Stimulated activated CD8-positive, alpha-beta memory T cell treated with anti-CD3 and anti-CD28 coated beads, Interleukin-4, amount 100 ng/mL, for 4 hours (primary cell): ENCODE measurements around the gene DOCK4.

ENCODE experiments used
- DNase-seq, 2 donors: peaks; one replicate each; pipeline ENCODE4 v3.0.0-alpha.2; 2020; ENCODE audit warnings: low read depth in 2 of 2, low spot score in 1 of 2

DOCK4 gene

GRCh38 chr7:112116358-112116757 is 89.8 kb downstream of the DOCK4 start:
- DNase-seq: no peak

GRCh38 chr7:112115880-112116279 is 90.3 kb downstream of the DOCK4 start:
- DNase-seq: no peak

- no peak for DNase-seq
Observed at GRCh38 chr7:112113913-112114575, 92.2 kb downstream of the DOCK4 start.

GRCh38 chr7:112112822-112113255 is 93.4 kb downstream of the DOCK4 start:
- no peak for DNase-seq

- no peak for DNase-seq
Observed at GRCh38 chr7:112110651-112111050, 95.5 kb downstream of the DOCK4 start.

- no peak for DNase-seq
Observed at GRCh38 chr7:112110175-112110574, 96.0 kb downstream of the DOCK4 start.

GRCh38 chr7:112108981-112109380 is 97.2 kb downstream of the DOCK4 start:
- no peak for DNase-seq

GRCh38 chr7:112105584-112106530 is 100.3 kb downstream of the DOCK4 start:
- no peak for DNase-seq

- DNase-seq: no peak
Observed at GRCh38 chr7:112104120-112104519, 102.1 kb downstream of the DOCK4 start.

- DNase-seq: no peak
Observed at GRCh38 chr7:112103246-112103645, 103.0 kb downstream of the DOCK4 start.

GRCh38 chr7:112101201-112101846 is 104.9 kb downstream of the DOCK4 start:
- DNase-seq: no peak

GRCh38 chr7:112097524-112097923 is 108.7 kb downstream of the DOCK4 start:
- DNase-seq: no peak

- DNase-seq: no peak
Observed at GRCh38 chr7:112093409-112093808, 112.8 kb downstream of the DOCK4 start.

- DNase-seq: no peak
Observed at GRCh38 chr7:112092709-112093395, 113.3 kb downstream of the DOCK4 start.

- DNase-seq: no peak
Observed at GRCh38 chr7:112092306-112092705, 113.9 kb downstream of the DOCK4 start.

GRCh38 chr7:112091768-112092167 is 114.4 kb downstream of the DOCK4 start:
- no peak for DNase-seq

- no peak for DNase-seq
Observed at GRCh38 chr7:112089551-112089950, 116.6 kb downstream of the DOCK4 start.

GRCh38 chr7:112088484-112089016 is 117.6 kb downstream of the DOCK4 start:
- DNase-seq: no peak

- DNase-seq: no peak
Observed at GRCh38 chr7:112086496-112087254, 119.5 kb downstream of the DOCK4 start.

- DNase-seq: no peak
Observed at GRCh38 chr7:112084520-112084971, 121.7 kb downstream of the DOCK4 start.
